ENCODE data around the gene PTPRF.

PTPRF gene

DNA sequence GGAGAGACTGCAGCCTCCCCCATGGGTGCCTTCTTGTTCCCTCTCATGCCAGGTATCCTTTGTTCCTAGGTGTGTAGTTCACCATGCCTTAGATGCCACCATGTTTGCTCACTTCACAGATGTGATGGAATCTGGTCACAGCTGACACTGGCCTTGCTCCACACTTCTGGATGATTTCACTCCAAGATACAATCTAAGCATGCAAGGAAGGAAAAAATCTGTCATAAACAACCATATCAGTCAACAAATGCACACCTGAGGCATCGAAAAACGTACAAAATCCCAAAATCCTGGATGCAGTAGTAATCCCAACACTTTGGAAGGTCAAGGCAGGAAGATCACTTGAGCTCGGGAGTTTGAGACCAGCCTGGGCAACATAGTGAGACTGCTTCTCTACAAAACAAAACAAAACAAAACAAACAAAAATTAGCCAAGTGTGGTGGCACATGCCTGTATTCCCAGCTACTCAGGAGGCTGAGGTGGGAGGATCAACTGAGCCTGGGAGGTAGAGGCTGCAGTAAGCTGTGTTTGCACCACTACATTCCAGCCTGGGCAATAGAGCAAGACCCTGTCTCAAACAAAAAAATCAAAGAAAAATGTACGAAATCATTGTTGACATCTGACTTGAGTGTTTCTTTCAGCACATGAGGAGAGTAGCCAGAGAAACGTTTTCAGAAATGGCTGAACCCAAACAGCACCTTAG lies 17.1 kb upstream of the PTPRF start:
- Histone ChIP-seq H3K27ac (ENCODE audit: low read depth, low read length) (no peak overlapping the region), H3K4me3 (ENCODE audit: low read length) (no peak overlapping the region), H3K4me2 (ENCODE audit: low read length) (no peak overlapping the region), H3K27me3 (ENCODE audit: control insufficient read depth, low read length) (peaks cover 25% of the 10 kb centered on the region), H3F3A (ENCODE audit: control insufficient read depth, insufficient read depth) (no peaks in the 10 kb centered on the region), H3K9me3 (ENCODE audit: control insufficient read depth, insufficient read depth, low read length) (0 out of 2 replicates have a peak, but pooled peaks cover 5% of the 10 kb centered on the region), H3K9me2 (replicated peaks; ENCODE audit: control insufficient read depth, low read length) (no peaks in the 10 kb centered on the region), H3K36me3 (ENCODE audit: control insufficient read depth, low read length) (no peaks in the 10 kb centered on the region), H3K79me2 (ENCODE audit: control insufficient read depth, low read length) (no peaks in the 10 kb centered on the region), H4K20me1 (ENCODE audit: control insufficient read depth, insufficient read depth, low read depth, low read length) (no peaks in the 10 kb centered on the region), H3K4me1 (ENCODE audit: control insufficient read depth, low read length) (no peaks in the 10 kb centered on the region)
- no peak for TF ChIP-seq EZH2phosphoT487 (IDR thresholded peaks at IDR 0.05; ENCODE audit: borderline replicate concordance, low read length)
- TF ChIP-seq, protein P1, sequence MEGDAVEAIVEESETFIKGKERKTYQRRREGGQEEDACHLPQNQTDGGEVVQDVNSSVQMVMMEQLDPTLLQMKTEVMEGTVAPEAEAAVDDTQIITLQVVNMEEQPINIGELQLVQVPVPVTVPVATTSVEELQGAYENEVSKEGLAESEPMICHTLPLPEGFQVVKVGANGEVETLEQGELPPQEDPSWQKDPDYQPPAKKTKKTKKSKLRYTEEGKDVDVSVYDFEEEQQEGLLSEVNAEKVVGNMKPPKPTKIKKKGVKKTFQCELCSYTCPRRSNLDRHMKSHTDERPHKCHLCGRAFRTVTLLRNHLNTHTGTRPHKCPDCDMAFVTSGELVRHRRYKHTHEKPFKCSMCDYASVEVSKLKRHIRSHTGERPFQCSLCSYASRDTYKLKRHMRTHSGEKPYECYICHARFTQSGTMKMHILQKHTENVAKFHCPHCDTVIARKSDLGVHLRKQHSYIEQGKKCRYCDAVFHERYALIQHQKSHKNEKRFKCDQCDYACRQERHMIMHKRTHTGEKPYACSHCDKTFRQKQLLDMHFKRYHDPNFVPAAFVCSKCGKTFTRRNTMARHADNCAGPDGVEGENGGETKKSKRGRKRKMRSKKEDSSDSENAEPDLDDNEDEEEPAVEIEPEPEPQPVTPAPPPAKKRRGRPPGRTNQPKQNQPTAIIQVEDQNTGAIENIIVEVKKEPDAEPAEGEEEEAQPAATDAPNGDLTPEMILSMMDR (IDR thresholded peaks at IDR 0.05; ENCODE audit: low read depth, low read length, poor library complexity, severe bottlenecking) = no peak

DNA sequence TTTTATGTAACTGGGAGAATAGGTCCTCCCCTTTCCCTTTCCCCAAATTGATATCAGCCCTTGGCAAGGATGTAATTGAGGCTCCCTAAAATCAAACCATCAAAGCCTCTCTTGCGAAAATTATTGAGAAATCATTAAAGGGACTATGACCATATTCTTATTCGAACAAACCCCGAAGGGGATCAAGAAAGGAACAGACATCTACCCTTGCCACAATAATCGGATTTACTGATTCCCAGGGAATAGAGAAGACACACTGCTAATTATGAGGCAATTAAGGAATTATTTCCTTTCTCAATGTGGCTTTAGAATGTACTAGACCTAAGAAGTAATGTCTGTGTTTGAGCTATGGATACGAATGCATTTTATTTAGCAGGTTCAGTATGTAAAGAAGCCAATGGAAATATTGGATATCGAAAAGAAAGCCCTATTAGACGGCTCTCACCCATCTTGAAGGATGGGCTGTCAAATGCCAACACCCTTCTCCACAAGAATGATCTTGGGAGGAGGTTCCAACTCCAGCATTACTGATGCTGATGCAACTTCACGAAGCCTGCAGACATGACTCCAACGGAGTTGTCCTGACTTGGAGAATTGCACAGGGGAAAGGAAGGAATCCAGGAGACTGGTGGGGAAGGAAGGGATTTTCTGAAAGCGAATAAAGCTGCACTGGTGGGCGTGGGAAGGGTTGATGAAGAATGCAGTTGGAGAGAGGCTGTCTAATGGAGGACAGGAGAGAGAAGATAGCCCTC lies 11.6 kb upstream of the PTPRF start:
- H3K4me2 ChIP-seq (ENCODE audit: low read length) = no peak overlapping the region
- H3K9me3 ChIP-seq (ENCODE audit: control insufficient read depth, insufficient read depth, low read length) = no peaks in the 10 kb centered on the region
- no peak for TF ChIP-seq EZH2phosphoT487 (IDR thresholded peaks at IDR 0.05; ENCODE audit: borderline replicate concordance, low read length)
- TF ChIP-seq, protein P1 (IDR thresholded peaks at IDR 0.05; ENCODE audit: low read depth, low read length, poor library complexity, severe bottlenecking) = no peak
- H3F3A ChIP-seq (ENCODE audit: control insufficient read depth, insufficient read depth) = no peaks in the 10 kb centered on the region
- no peaks in the 10 kb centered on the region for H3K36me3 ChIP-seq (ENCODE audit: control insufficient read depth, low read length)
- H3K27ac ChIP-seq (ENCODE audit: low read depth, low read length) = no peak overlapping the region
- H3K4me3 ChIP-seq (ENCODE audit: low read length) = no peak overlapping the region
- H4K20me1 ChIP-seq (ENCODE audit: control insufficient read depth, insufficient read depth, low read depth, low read length) = no peaks in the 10 kb centered on the region
- H3K4me1 ChIP-seq (ENCODE audit: control insufficient read depth, low read length) = no peaks in the 10 kb centered on the region
- peaks cover 25% of the 10 kb centered on the region for H3K27me3 ChIP-seq (ENCODE audit: control insufficient read depth, low read length)
- no peaks in the 10 kb centered on the region for H3K79me2 ChIP-seq (ENCODE audit: control insufficient read depth, low read length)
- H3K9me2 ChIP-seq (replicated peaks; ENCODE audit: control insufficient read depth, low read length) = no peaks in the 10 kb centered on the region

DNA sequence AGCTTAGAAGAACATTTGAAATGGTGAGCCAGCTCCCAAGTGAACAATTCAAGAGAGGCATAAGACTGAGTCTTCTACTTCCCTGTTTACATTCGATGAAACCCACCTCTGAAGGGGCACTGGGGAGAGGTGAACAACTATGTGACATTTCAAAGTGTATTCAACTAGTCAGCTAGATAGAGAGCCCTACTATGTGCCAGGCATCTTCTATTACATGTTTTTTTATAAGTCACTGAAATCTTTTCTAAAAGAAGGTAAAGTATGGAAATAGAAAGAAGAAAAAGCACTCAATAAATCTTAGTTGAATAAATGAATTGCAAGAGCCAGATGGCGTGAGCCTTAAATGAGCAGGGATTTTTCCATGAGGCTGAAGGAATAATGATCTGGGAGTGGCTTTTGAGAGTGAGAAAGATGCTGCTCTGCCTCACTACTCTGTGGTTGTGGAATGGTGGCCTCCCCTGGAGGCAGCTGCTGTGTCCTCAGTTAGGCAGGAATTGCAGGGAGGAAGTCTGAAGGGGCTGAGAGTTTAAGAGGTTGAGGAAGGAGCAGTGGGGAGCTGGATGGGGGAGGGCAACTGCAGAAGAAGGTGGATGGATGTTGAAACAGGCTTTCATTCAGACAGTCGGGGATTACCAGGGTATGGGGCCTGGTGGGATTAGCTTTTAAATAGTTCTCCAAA lies 10.4 kb upstream of the PTPRF start:
- Histone ChIP-seq H3K4me3 (ENCODE audit: low read length) (no peak overlapping the region), H3K79me2 (ENCODE audit: control insufficient read depth, low read length) (no peaks in the 10 kb centered on the region)
- TF ChIP-seq EZH2phosphoT487 (IDR thresholded peaks at IDR 0.05; ENCODE audit: borderline replicate concordance, low read length) = no peak
- TF ChIP-seq, protein P1 (IDR thresholded peaks at IDR 0.05; ENCODE audit: low read depth, low read length, poor library complexity, severe bottlenecking) = no peak

More for the DNA sequence above, 10.4 kb upstream of the PTPRF start:
- Histone ChIP-seq H3K4me1 (ENCODE audit: control insufficient read depth, low read length) (no peaks in the 10 kb centered on the region), H3K27me3 (ENCODE audit: control insufficient read depth, low read length) (peaks cover 25% of the 10 kb centered on the region), H3K36me3 (ENCODE audit: control insufficient read depth, low read length) (no peaks in the 10 kb centered on the region), H3K27ac (ENCODE audit: low read depth, low read length) (no peak overlapping the region), H3K9me3 (ENCODE audit: control insufficient read depth, insufficient read depth, low read length) (no peaks in the 10 kb centered on the region), H3K4me2 (ENCODE audit: low read length) (no peak overlapping the region), H3F3A (ENCODE audit: control insufficient read depth, insufficient read depth) (no peaks in the 10 kb centered on the region), H3K9me2 (replicated peaks; ENCODE audit: control insufficient read depth, low read length) (no peaks in the 10 kb centered on the region), H4K20me1 (ENCODE audit: control insufficient read depth, insufficient read depth, low read depth, low read length) (no peaks in the 10 kb centered on the region)
